Transverse colon (tissue), 4 donors: ENCODE results near the gene OSM. TPM values are rescaled to one million over a fixed set of nuclear protein-coding genes. Genes with fewer than 3 reads are reported as not detected.
A peak's percentile ranks its signal among the peaks of the same experiment; 100 is the strongest.

ENCODE experiments used
- DNase-seq: peaks from one replicate; pipeline ENCODE4 v3.0.0-alpha.2; 2019
- H3K27ac ChIP-seq, 4 donors: fragments of 200-600 bp; sonication (generic); 2 replicates each; pipeline ENCODE4 v1.5.1; 2016 to 2018; ENCODE audit warnings: inconsistent platforms in 4 of 4
- H3K27me3 ChIP-seq: fragments of 200-600 bp; sonication (generic); 2 replicates; pipeline ENCODE4 v1.5.1; 2017; ENCODE audit warnings: inconsistent platforms
- H3K36me3 ChIP-seq, 4 donors: fragments of 200-600 bp; sonication (generic); 2 replicates each; pipeline ENCODE4 v1.5.1; 2017 to 2019; ENCODE audit warnings: inconsistent platforms in 4 of 4
- H3K4me1 ChIP-seq, 4 donors: fragments of 200-600 bp; sonication (generic); 2 replicates each; pipeline ENCODE4 v1.5.1; 2017 to 2020; ENCODE audit warnings: inconsistent platforms in 4 of 4
- H3K4me3 ChIP-seq, 4 donors: fragments of 200-600 bp; sonication (generic); 1 replicate in 1 of 4; 2 replicates in 3 of 4; pipeline versions ENCODE4 v1.5.1 to v1.6.1; 2017 to 2019; ENCODE audit warnings: inconsistent platforms in 4 of 4
- H3K9me3 ChIP-seq, 2 donors: fragments of 200-600 bp; sonication (generic); 2 replicates each; pipeline ENCODE4 v1.5.1; 2017 to 2019; ENCODE audit warnings: inconsistent platforms in 2 of 2
- CTCF ChIP-seq, 5 experiments: fragments of 200-600 bp in 3 of 5; fragments of 450-650 bp in 2 of 5; sonication (generic) in 3 of 5; IDR thresholded peaks; 1 replicate in 2 of 5; 2 replicates in 3 of 5; pipeline ENCODE4 v1.5.1; 2016 to 2017; ENCODE audit warnings: antibody characterized with exemption in 5 of 5, inconsistent platforms in 3 of 5, mild to moderate bottlenecking in 2 of 5, moderate library complexity in 1 of 5
- EP300 ChIP-seq: sonication (generic); formaldehyde crosslinking; IDR thresholded peaks from one replicate; pipeline ENCODE4 v1.6.1; 2017; ENCODE audit warnings: antibody characterized with exemption, low read depth
- POLR2A ChIP-seq: fragments of 450-650 bp; IDR thresholded peaks from one replicate; pipeline ENCODE4 v1.6.1; 2016; ENCODE audit warnings: antibody characterized with exemption, mild to moderate bottlenecking, moderate library complexity
- POLR2AphosphoS5 ChIP-seq, 3 donors: sonication (generic); formaldehyde crosslinking; IDR thresholded peaks; one replicate each; pipeline ENCODE4 v1.6.1; 2016; ENCODE audit warnings: antibody characterized with exemption in 3 of 3
- WGBS, 2 donors: methylation state at CpG; one replicate each; pipeline ENCODE4 v1.1.5; 2018; ENCODE audit warnings: low coverage in 1 of 2; 5-methylcytosine and 5-hydroxymethylcytosine counted together
- in situ Hi-C, 4 donors: fragments of 200-750 bp; cut with MboI; loops; one replicate each; pipeline versions ENCODE4 v1.15.0 to v1.15.1; 2017; ENCODE audit warnings: low sequenced_read_pairs in 3 of 4, low pct_ligation_motif_present in 1 of 4, low pct_unique_long_range_greater_than_20kb in 1 of 4
- intact Hi-C: fragments of 100-400 bp; cut with DNase I; formaldehyde crosslinking; loops from one replicate; pipeline ENCODE4 v1.15.1; 2023; ENCODE audit warnings: low total_unique reads
- total RNA-seq, 4 donors: library from RNA; depleted of rRNA; stranded (reverse); fragments of >200 nt; gene quantifications; one replicate each; pipeline ENCODE4 v1.1.0, GENCODE V29; 2016

OSM gene
- total RNA-seq, 4 donors from 2014 or later: not detected

DNA sequence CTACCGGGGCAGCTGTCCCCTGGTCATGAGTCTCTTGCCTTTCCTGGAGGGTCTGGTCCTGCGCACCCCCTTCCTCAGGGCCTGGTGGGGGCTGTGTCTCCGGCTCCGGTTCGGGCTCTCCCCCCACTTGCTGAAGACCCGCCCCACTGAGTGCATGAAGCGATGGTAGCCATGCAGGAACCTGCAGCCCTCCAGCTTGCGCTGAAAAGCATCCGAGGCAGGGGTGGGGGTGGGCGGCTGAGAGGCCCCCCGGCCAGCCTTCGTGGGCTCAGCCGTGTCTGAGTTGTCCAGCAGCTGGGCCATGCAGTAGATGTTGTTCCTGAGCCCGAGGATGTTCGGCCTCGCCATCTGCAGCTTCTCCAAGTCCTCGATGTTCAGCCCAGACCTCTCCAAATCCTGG lies 2.8 kb downstream of the OSM start:
- H3K4me1 ChIP-seq: peaks cover 0 to 13% (median under 1%) of the 10 kb centered on the region in 4 donors
- H3K36me3 ChIP-seq: no peaks in the 10 kb centered on the region
- DNase-seq: no peak
- WGBS, 2 donors: 94% methylated on average over 16 of the region's 17 CpGs; no CpG with 5 or more reads in 1 of the 2 donors
- H3K9me3 ChIP-seq: no peaks in the 10 kb centered on the region
- TF ChIP-seq POLR2A (no peak), CTCF (IDR thresholded peaks at IDR 0.05) (no peak), POLR2AphosphoS5 (IDR thresholded peaks at IDR 0.05) (no peak), EP300 (no peak)
- no peak overlapping the region for H3K4me3 ChIP-seq
- H3K27me3 ChIP-seq: no peaks in the 10 kb centered on the region
- intact Hi-C loops: loop anchor here (2.0 to 10.0 kb wide), 3 partner anchors 91 to 223 kb away; partner anchors contain the start of genes CCDC157 and SF3A1
- in situ Hi-C loops: loop anchor here in 3 of 4 donors (10.0 kb wide), 3 partner anchors 121 to 159 kb away; partner anchors contain the start of genes RNF215 (in 1 of the 3) and SEC14L2 (in 1 of the 3)
- no peak overlapping the region for H3K27ac ChIP-seq

GRCh38 chr22:30262917-30263741 lies 3.5 kb downstream of the OSM start:
- H3K9me3 ChIP-seq: no peaks in the 10 kb centered on the region
- H3K36me3 ChIP-seq: no peaks in the 10 kb centered on the region
- WGBS, 2 donors: 0 to 28% methylated on average over 3 to 26 of the region's 27 CpGs
- H3K4me3 ChIP-seq: peak overlapping the region in 1 of 4 donors; percentile 38
- no peaks in the 10 kb centered on the region for H3K27me3 ChIP-seq
- intact Hi-C loops (loop anchor here (2.0 to 10.0 kb wide), 3 partner anchors 92 to 224 kb away; partner anchors contain the start of genes CCDC157 and SF3A1), in situ Hi-C loops (loop anchor here in 3 of 4 donors (10.0 kb wide), 3 partner anchors 122 to 158 kb away; partner anchors contain the start of genes RNF215 (in 1 of the 3) and SEC14L2 (in 1 of the 3))
- peak; percentile 97 to 100 (median 99) for TF ChIP-seq CTCF (IDR thresholded peaks at IDR 0.05)
- TF ChIP-seq POLR2AphosphoS5 (IDR thresholded peaks at IDR 0.05): no peak
- TF ChIP-seq EP300: no peak
- TF ChIP-seq POLR2A: no peak
- H3K4me1 ChIP-seq: peaks cover 0 to 17% (median 4%) of the 10 kb centered on the region in 4 donors
- peak; percentile 81 for DNase-seq
- H3K27ac ChIP-seq: no peak overlapping the region

DNA sequence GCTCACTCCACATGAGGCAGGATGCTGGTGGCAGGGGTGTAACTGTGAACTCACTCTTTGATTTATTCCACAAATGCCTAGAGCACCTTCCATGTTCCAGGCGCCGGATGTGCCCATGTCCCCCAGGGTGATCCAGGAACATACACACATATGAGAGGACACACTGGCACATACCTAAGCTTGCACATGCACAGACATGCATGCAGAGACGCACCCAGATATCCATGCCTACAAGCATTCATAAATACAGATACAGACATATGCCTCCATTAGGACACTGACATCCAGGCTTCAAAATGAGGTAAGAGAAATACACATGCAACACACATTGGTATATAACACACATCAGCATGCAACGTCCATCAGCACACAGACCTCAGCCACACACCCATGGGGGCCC lies 4.5 kb downstream of the OSM start:
- no peaks in the 10 kb centered on the region for H3K9me3 ChIP-seq
- H3K27me3 ChIP-seq: no peaks in the 10 kb centered on the region
- peaks cover 0 to 15% (median 5%) of the 10 kb centered on the region in 4 donors for H3K4me1 ChIP-seq
- whole genome bisulfite sequencing, 2 donors: 20 to 88% methylated on average over 1 to 4 of the region's 4 CpGs
- H3K4me3 ChIP-seq: no peak overlapping the region
- H3K36me3 ChIP-seq: no peaks in the 10 kb centered on the region
- no peak overlapping the region for H3K27ac ChIP-seq
- TF ChIP-seq CTCF (IDR thresholded peaks at IDR 0.05): no peak
- no peak for TF ChIP-seq POLR2AphosphoS5 (IDR thresholded peaks at IDR 0.05)
- TF ChIP-seq EP300: no peak
- no peak for TF ChIP-seq POLR2A
- in situ Hi-C loops: loop anchor here in 3 of 4 donors (10.0 kb wide), 3 partner anchors 123 to 157 kb away; partner anchors contain the start of genes RNF215 (in 1 of the 3) and SEC14L2 (in 1 of the 3)
- DNase-seq: no peak
- intact Hi-C loops: loop anchor here (2.0 to 10.0 kb wide), 3 partner anchors 93 to 225 kb away; partner anchors contain the start of genes CCDC157 and SF3A1

DNA sequence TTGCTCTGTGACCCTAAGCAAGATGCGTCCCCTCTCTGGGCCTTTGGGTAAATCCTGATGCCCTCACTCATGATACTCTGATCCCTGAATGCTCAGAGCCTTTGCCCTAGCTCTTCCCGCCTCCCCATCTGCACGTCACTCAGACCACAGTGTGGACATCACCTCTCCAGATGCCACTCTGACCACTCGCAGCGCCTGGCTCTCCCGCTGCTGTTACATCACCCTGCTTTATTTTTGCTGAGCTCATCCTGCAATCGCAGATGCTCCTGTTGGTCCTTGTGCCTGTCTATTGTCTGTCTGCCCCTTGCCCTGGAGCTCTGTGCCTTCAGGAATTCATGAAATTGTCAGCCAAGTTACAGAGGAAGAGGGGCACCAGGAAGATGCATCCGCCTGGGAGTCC lies 5.5 kb downstream of the OSM start:
- Histone ChIP-seq H3K27me3 (no peaks in the 10 kb centered on the region), H3K36me3 (no peaks in the 10 kb centered on the region), H3K27ac (no peak overlapping the region), H3K9me3 (no peaks in the 10 kb centered on the region), H3K4me1 (peaks cover 2 to 25% (median 9%) of the 10 kb centered on the region in 4 donors), H3K4me3 (no peak overlapping the region)
- TF ChIP-seq EP300 (no peak), POLR2A (no peak), CTCF (IDR thresholded peaks at IDR 0.05) (no peak), POLR2AphosphoS5 (IDR thresholded peaks at IDR 0.05) (no peak)
- in situ Hi-C loops (loop anchor here in 3 of 4 donors (10.0 kb wide), 3 partner anchors 124 to 156 kb away; partner anchors contain the start of genes RNF215 (in 1 of the 3) and SEC14L2 (in 1 of the 3)), intact Hi-C loops (loop anchor here (5.0 to 10.0 kb wide), 2 partner anchors 94 to 226 kb away; partner anchors contain the start of genes CCDC157 and SF3A1)
- WGBS, 2 donors: 87 to 100% methylated on average over 1 to 8 of the region's 8 CpGs
- no peak for DNase-seq
